ENCODE measurements around the gene PPP5C. TPM values are rescaled to one million over a fixed set of nuclear protein-coding genes. Genes with fewer than 3 reads are reported as not detected.

The PPP5C gene
- total and polyA plus RNA-seq, 4 experiments from 2014 or later: 16.3 to 38.5 (median 33.8) TPM

Other genes starting within 250 kb of the PPP5C start
- not detected for gene IGFL3, start 222.4 kb upstream of the PPP5C start, total RNA-seq
- not detected for gene IGFL3, start 222.4 kb upstream of the PPP5C start, polyA plus RNA-seq
- under 1 TPM in 1 of 2 experiments, not detected in 1; 0.47 TPM for gene IGFL2, start 198.8 kb upstream of the PPP5C start, total RNA-seq
- under 1 TPM in 1 of 2 donors, not detected in 1; 0.28 TPM for gene IGFL2, start 198.8 kb upstream of the PPP5C start, polyA plus RNA-seq
- gene IGFL1, start 117.3 kb upstream of the PPP5C start, total RNA-seq: not detected
- gene IGFL1, start 117.3 kb upstream of the PPP5C start, polyA plus RNA-seq: not detected
- gene HIF3A, start 50.0 kb upstream of the PPP5C start, total RNA-seq: not detected
- gene HIF3A, start 50.0 kb upstream of the PPP5C start, polyA plus RNA-seq: not detected
- not detected for gene CCDC8, start 66.5 kb downstream of the PPP5C start, total RNA-seq
- not detected for gene CCDC8, start 66.5 kb downstream of the PPP5C start, polyA plus RNA-seq
- gene PNMA8C, start 81.8 kb downstream of the PPP5C start, total RNA-seq: not detected
- not detected for gene PNMA8C, start 81.8 kb downstream of the PPP5C start, polyA plus RNA-seq
- gene PNMA8A, start 124.5 kb downstream of the PPP5C start, total RNA-seq: under 1 TPM in 1 of 2 experiments, not detected in 1; 0.26 TPM
- gene PNMA8A, start 124.5 kb downstream of the PPP5C start, polyA plus RNA-seq: under 1 TPM in 1 of 2 donors, not detected in 1; 0.13 TPM
- 1 to 10 TPM; 1.2 TPM for gene PNMA8B, start 148.8 kb downstream of the PPP5C start, total RNA-seq
- under 1 TPM; 0.24 to 0.34 TPM for gene PNMA8B, start 148.8 kb downstream of the PPP5C start, polyA plus RNA-seq